Activated CD8-positive, alpha-beta T cell treated with anti-CD3 and anti-CD28 coated beads for 36 hours (primary cell): Measurements from ENCODE around the gene FGD4. TPM values are rescaled to one million over a fixed set of nuclear protein-coding genes. Genes with fewer than 3 reads are reported as not detected.

Experiments
- ATAC-seq: fragments of 200-7000 bp; cut with Tn5 transposase; one replicate; pipeline ENCODE4 v1.10.0; 2021; ENCODE audit warnings: mild to moderate bottlenecking, moderate library complexity
- CTCF ChIA-PET: fragments of 350-600 bp; sonication (Branson Sonifier 250); formaldehyde crosslinking; loops from one replicate; lab custom pipeline; 2021; ENCODE audit warnings: antibody characterized with exemption; lab: Charles Lee
- POLR2A ChIA-PET: fragments of 350-600 bp; sonication (Branson Sonifier 250); formaldehyde crosslinking; loops from one replicate; lab custom pipeline; 2021; ENCODE audit warnings: antibody characterized with exemption; lab: Charles Lee
- DNase-seq: peaks from one replicate; pipeline ENCODE4 v3.0.0-alpha.2; 2020
- H3K27ac Mint-ChIP-seq: one replicate; pipeline ENCODE4 v1.8.0; 2021; ENCODE audit warnings: mild to moderate bottlenecking, mixed read lengths
- H3K27me3 Mint-ChIP-seq: one replicate; pipeline ENCODE4 v1.8.0; 2021; ENCODE audit warnings: mixed read lengths
- H3K36me3 Mint-ChIP-seq: one replicate; pipeline ENCODE4 v1.8.0; 2021; ENCODE audit warnings: low read depth, mixed read lengths
- H3K4me1 Mint-ChIP-seq: one replicate; pipeline ENCODE4 v1.8.0; 2021; ENCODE audit warnings: low read depth, mixed read lengths
- H3K4me3 Mint-ChIP-seq: one replicate; pipeline ENCODE4 v1.8.0; 2021; ENCODE audit warnings: mild to moderate bottlenecking, moderate library complexity, mixed read lengths
- H3K9me3 Mint-ChIP-seq: one replicate; pipeline ENCODE4 v1.8.0; 2021; ENCODE audit warnings: mixed read lengths
- intact Hi-C: fragments of 100-400 bp; cut with micrococcal nuclease; formaldehyde crosslinking; loops from one replicate; pipeline ENCODE4 v1.10.0; 2022
- total RNA-seq, 2 experiments: library from RNA; stranded (reverse); gene quantifications; one replicate each; pipeline ENCODE4 v1.2.3, GENCODE V29; 2021
- TF ChIP-seq, protein P1 (sequence below): fragments of 200-600 bp; IDR thresholded peaks from one replicate; pipeline ENCODE4 v1.8.0; 2022; ENCODE audit warnings: antibody characterized with exemption, mild to moderate bottlenecking

Gene FGD4
- total RNA-seq, 2 experiments from 2014 or later, result 0.05 to 0.25 TPM

DNA sequence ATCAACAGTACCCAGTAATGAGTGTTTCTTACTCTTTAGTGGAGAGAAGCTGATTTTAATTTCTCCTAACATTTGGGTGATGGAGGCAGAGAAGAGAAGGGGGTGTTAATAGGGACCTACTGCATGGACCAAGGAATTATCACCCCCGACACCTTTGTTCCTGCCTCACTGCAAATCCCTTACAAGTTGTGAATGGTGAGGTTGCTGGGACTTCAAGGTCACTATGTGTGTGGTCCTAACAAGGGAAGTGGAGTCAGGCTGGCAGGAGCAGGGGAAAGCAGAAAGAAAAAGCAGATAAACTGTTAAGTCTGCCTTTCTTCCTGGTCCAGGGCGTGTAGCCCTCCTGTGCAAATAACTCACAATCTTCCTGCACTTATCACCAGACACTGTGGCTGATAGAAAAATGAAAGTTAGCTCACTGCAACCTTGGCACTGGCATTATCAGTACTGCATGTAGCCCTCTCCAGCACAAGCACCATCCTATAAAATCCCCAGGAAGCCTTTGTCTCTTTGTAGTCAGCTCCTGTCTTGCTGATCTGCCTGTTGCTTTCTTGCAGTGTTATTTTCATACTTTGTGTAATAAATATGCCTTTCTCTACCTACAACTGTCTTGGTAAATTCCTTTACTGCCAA lies 167.4 kb downstream of the FGD4 start:
- DNase-seq (no peak), ATAC-seq (no peak)
- Mint-ChIP-seq H3K4me3 (no peak overlapping the region), H3K27me3 (no peaks in the 10 kb centered on the region), H3K36me3 (no peaks in the 10 kb centered on the region), H3K9me3 (no peaks in the 10 kb centered on the region), H3K27ac (no peak overlapping the region), H3K4me1 (no peaks in the 10 kb centered on the region)
- TF ChIP-seq, protein P1, sequence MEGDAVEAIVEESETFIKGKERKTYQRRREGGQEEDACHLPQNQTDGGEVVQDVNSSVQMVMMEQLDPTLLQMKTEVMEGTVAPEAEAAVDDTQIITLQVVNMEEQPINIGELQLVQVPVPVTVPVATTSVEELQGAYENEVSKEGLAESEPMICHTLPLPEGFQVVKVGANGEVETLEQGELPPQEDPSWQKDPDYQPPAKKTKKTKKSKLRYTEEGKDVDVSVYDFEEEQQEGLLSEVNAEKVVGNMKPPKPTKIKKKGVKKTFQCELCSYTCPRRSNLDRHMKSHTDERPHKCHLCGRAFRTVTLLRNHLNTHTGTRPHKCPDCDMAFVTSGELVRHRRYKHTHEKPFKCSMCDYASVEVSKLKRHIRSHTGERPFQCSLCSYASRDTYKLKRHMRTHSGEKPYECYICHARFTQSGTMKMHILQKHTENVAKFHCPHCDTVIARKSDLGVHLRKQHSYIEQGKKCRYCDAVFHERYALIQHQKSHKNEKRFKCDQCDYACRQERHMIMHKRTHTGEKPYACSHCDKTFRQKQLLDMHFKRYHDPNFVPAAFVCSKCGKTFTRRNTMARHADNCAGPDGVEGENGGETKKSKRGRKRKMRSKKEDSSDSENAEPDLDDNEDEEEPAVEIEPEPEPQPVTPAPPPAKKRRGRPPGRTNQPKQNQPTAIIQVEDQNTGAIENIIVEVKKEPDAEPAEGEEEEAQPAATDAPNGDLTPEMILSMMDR, result no peak
- ChIA-PET POLR2A (no interaction called here), CTCF (interaction anchor here (0.7 to 1.5 kb wide), 2 partner anchors 33 to 37 kb away, joined by 3 read pairs; no protein-coding TSS in a partner anchor)
- intact Hi-C loops, result no loop called here

DNA sequence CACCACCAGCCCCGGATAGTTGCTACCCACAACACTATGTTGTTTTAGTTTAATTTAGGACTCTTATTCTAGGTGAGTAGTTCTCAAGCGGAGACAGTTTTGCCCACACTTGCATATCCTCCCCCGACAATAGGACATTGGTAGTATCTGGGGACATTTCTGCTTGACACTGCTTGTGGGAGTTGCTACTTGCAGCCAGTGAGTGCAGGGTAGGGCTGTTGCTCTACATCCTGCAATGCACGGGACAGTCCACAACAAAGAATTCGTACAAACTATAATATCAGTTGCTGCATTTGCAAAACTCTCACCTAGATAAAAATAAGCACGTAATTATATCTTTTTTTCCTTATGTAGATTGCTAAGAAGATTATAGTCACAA lies 167.9 kb downstream of the FGD4 start:
- H3K27me3 Mint-ChIP-seq, result no peaks in the 10 kb centered on the region
- no peaks in the 10 kb centered on the region for H3K36me3 Mint-ChIP-seq
- POLR2A ChIA-PET, result no interaction called here
- intact Hi-C loops, result no loop called here
- no peak overlapping the region for H3K27ac Mint-ChIP-seq
- no peaks in the 10 kb centered on the region for H3K4me1 Mint-ChIP-seq
- no peak for DNase-seq
- no peak for ATAC-seq
- no peaks in the 10 kb centered on the region for H3K9me3 Mint-ChIP-seq
- H3K4me3 Mint-ChIP-seq, result no peak overlapping the region
- CTCF ChIA-PET, result interaction anchor here (1.5 kb wide), 1 partner anchor 33 kb away, joined by 3 read pairs; no protein-coding TSS in a partner anchor
- TF ChIP-seq, protein P1, result no peak

DNA sequence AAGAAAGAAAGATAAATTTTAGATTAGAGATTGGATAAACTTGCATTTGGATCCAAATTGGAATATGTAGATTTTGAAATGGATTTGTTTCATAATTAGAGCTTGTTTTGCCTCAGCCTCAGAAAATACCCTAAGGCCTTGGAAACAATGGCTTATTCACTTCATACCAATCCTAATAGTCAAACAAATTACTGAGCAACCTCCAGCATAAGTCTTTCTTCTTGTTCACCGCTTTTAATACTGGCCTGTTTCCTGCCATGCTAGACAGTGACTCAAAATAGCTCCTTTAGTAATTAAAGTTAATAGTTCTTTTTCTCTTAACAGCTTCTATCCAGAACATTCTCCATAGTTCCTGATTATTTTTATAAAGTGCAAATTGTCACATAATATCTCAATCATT lies 168.9 kb downstream of the FGD4 start:
- ChIA-PET CTCF (interaction anchor here (1.5 kb wide), 1 partner anchor 34 kb away, joined by 3 read pairs; no protein-coding TSS in a partner anchor), POLR2A (no interaction called here)

DNA sequence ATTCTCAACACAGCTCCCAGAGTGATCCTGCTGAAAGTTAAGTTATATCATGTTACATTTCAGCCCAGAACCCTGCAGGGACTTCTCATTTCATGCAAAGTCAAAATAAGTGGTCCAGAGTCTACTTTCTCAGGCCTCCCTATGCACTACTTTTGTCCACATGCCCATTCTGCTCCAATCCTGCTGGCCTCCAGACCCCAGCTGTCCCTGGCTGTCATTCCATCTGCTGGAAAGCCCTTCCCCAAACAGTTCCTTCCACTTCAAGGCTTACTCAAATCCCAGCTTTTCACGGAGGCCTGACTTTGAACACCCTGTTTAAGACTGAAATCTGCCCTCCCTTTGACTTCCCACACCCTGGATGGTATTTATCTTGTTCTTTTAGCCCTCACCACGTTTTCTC lies 169.9 kb downstream of the FGD4 start:
- intact Hi-C loops, result no loop called here
- Mint-ChIP-seq H3K36me3 (no peaks in the 10 kb centered on the region), H3K9me3 (no peaks in the 10 kb centered on the region), H3K27ac (no peak overlapping the region), H3K4me1 (no peaks in the 10 kb centered on the region), H3K27me3 (no peaks in the 10 kb centered on the region), H3K4me3 (no peak overlapping the region)
- TF ChIP-seq, protein P1, result no peak
- ATAC-seq (no peak), DNase-seq (no peak)
- ChIA-PET POLR2A (no interaction called here), CTCF (no interaction called here)

More for the DNA sequence above, 168.9 kb downstream of the FGD4 start:
- TF ChIP-seq, protein P1, result no peak
- Mint-ChIP-seq H3K36me3 (no peaks in the 10 kb centered on the region), H3K4me1 (no peaks in the 10 kb centered on the region), H3K27me3 (no peaks in the 10 kb centered on the region), H3K27ac (no peak overlapping the region), H3K4me3 (no peak overlapping the region), H3K9me3 (no peaks in the 10 kb centered on the region)
- ATAC-seq (no peak), DNase-seq (no peak)
- intact Hi-C loops, result no loop called here

DNA sequence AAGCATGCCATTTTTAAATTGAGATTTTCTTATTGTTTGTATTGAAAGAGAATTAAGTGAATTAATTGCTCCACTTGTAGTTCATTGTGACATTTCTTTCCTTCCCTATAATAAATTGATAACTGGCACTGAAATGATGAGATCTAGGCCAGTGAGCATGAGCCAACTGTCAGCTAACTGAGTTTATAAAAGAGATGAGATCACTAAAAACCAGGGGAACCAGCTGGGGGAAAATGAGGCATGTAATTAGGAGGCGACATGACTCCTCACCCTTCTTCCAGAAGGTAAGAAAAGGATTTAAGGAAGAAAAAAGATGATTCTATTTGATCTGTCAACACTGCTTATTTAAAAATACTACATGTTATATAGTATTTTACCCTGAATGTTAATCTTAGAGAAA lies 175.2 kb downstream of the FGD4 start:
- Mint-ChIP-seq H3K4me1 (no peaks in the 10 kb centered on the region), H3K4me3 (no peak overlapping the region), H3K36me3 (no peaks in the 10 kb centered on the region), H3K9me3 (no peaks in the 10 kb centered on the region), H3K27me3 (no peaks in the 10 kb centered on the region), H3K27ac (no peak overlapping the region)
- POLR2A ChIA-PET, result no interaction called here
- intact Hi-C loops, result no loop called here
- CTCF ChIA-PET, result no interaction called here
- DNase-seq (no peak), ATAC-seq (no peak)
- TF ChIP-seq, protein P1, result no peak
